ENCODE measurements around the gene HES6.

HES6 gene

DNA sequence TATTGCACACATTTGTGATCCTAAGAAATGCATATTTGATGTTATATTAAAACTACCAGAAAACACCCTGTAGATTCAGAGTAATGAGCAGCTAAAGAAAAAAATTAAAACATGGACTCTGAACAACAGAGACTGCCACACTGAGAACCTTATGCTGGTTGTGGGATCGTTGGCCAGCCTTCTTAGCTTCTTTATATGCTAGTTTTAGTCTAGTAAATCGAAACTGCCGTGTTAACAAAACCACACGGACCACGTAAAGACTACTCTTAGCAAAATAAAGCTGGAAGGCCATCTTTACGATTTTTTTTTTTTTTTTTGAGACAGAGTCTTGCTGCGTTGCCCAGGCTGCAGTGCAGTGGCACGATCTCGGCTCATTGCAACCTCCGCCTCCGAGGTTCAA is 25.8 kb upstream of the HES6 start:
- Histone ChIP-seq H3K9ac (ENCODE audit: low read length) (peak overlapping the region; percentile 64), H3K79me2 (ENCODE audit: low read length) (peaks cover 11% of the 10 kb centered on the region; the same call in 1 of the 2 replicates), H2AFZ (ENCODE audit: low read length) (no peak overlapping the region), H3K4me2 (ENCODE audit: low read depth, low read length) (peak overlapping the region; percentile 66), H3K9me3 (replicated peaks; ENCODE audit: insufficient read depth, low read length) (no peaks in the 10 kb centered on the region), H4K20me1 (ENCODE audit: insufficient read depth, low read length) (no peaks in the 10 kb centered on the region), H3K4me3 (ENCODE audit: low read length) (peak overlapping the region; percentile 9; the same call in 1 of the 2 replicates), H3K36me3 (replicated peaks; ENCODE audit: insufficient read depth, low read length) (no peaks in the 10 kb centered on the region), H3K9me2 (replicated peaks; ENCODE audit: insufficient read depth, low read length) (no peaks in the 10 kb centered on the region), H3K27me3 (replicated peaks; ENCODE audit: insufficient read depth, low read length) (no peaks in the 10 kb centered on the region), H3F3A (ENCODE audit: insufficient read depth, low read length) (peaks cover 49% of the 10 kb centered on the region), H3K27ac (ENCODE audit: low read length) (peak overlapping the region; percentile 96), H3K4me1 (ENCODE audit: low read length) (peaks cover 70% of the 10 kb centered on the region)
- TF ChIP-seq EZH2 (optimal IDR thresholded peaks at IDR 0.05; ENCODE audit: low read depth, low read length) (no peak), CTCF (IDR thresholded peaks at IDR 0.05; ENCODE audit: low read length) (no peak), EZH2phosphoT487 (IDR thresholded peaks at IDR 0.05; ENCODE audit: low read length) (no peak)
- peak; percentile 93 for DNase-seq

GRCh38 chr2:238264072-238264460 is 24.2 kb upstream of the HES6 start:
- no peak for DNase-seq
- peak overlapping the region; percentile 96 for H3K27ac ChIP-seq (ENCODE audit: low read length)
- H3K9ac ChIP-seq (ENCODE audit: low read length) = peak overlapping the region; percentile 64; the same call in 1 of the 2 replicates
- no peaks in the 10 kb centered on the region for H4K20me1 ChIP-seq (ENCODE audit: insufficient read depth, low read length)
- H2AFZ ChIP-seq (ENCODE audit: low read length) = no peak overlapping the region
- H3K79me2 ChIP-seq (ENCODE audit: low read length) = peaks cover 13% of the 10 kb centered on the region; the same call in 1 of the 2 replicates
- peak overlapping the region; percentile 66; the same call in 1 of the 2 replicates for H3K4me2 ChIP-seq (ENCODE audit: low read depth, low read length)
- H3K36me3 ChIP-seq (replicated peaks; ENCODE audit: insufficient read depth, low read length) = no peaks in the 10 kb centered on the region
- no peaks in the 10 kb centered on the region for H3K27me3 ChIP-seq (replicated peaks; ENCODE audit: insufficient read depth, low read length)
- no peak for TF ChIP-seq EZH2phosphoT487 (IDR thresholded peaks at IDR 0.05; ENCODE audit: low read length)
- TF ChIP-seq CTCF (IDR thresholded peaks at IDR 0.05; ENCODE audit: low read length) = no peak
- no peak for TF ChIP-seq EZH2 (optimal IDR thresholded peaks at IDR 0.05; ENCODE audit: low read depth, low read length)
- H3F3A ChIP-seq (ENCODE audit: insufficient read depth, low read length) = peaks cover 64% of the 10 kb centered on the region
- peaks cover 83% of the 10 kb centered on the region for H3K4me1 ChIP-seq (ENCODE audit: low read length)
- no peaks in the 10 kb centered on the region for H3K9me2 ChIP-seq (replicated peaks; ENCODE audit: insufficient read depth, low read length)
- H3K4me3 ChIP-seq (ENCODE audit: low read length) = no peak overlapping the region
- no peaks in the 10 kb centered on the region for H3K9me3 ChIP-seq (replicated peaks; ENCODE audit: insufficient read depth, low read length)

GRCh38 chr2:238263204-238264071 is 23.6 kb upstream of the HES6 start:
- Histone ChIP-seq H3K27ac (ENCODE audit: low read length) (peak overlapping the region; percentile 96), H3K9me2 (replicated peaks; ENCODE audit: insufficient read depth, low read length) (no peaks in the 10 kb centered on the region), H3K9ac (ENCODE audit: low read length) (peak overlapping the region; percentile 64; the same call in 1 of the 2 replicates), H3K9me3 (replicated peaks; ENCODE audit: insufficient read depth, low read length) (no peaks in the 10 kb centered on the region), H2AFZ (ENCODE audit: low read length) (no peak overlapping the region), H4K20me1 (ENCODE audit: insufficient read depth, low read length) (no peaks in the 10 kb centered on the region), H3K4me3 (ENCODE audit: low read length) (no peak overlapping the region), H3K4me1 (ENCODE audit: low read length) (peaks cover 90% of the 10 kb centered on the region), H3K36me3 (replicated peaks; ENCODE audit: insufficient read depth, low read length) (no peaks in the 10 kb centered on the region), H3K79me2 (ENCODE audit: low read length) (peaks cover 13% of the 10 kb centered on the region; the same call in 1 of the 2 replicates), H3K4me2 (ENCODE audit: low read depth, low read length) (0 out of 2 replicates have a peak overlapping the region, but pooled peaks have one; percentile 66), H3F3A (ENCODE audit: insufficient read depth, low read length) (peaks cover 70% of the 10 kb centered on the region), H3K27me3 (replicated peaks; ENCODE audit: insufficient read depth, low read length) (no peaks in the 10 kb centered on the region)
- DNase-seq = peak; percentile 93
- no peak for TF ChIP-seq EZH2 (optimal IDR thresholded peaks at IDR 0.05; ENCODE audit: low read depth, low read length)
- no peak for TF ChIP-seq EZH2phosphoT487 (IDR thresholded peaks at IDR 0.05; ENCODE audit: low read length)
- TF ChIP-seq CTCF (IDR thresholded peaks at IDR 0.05; ENCODE audit: low read length) = peak; percentile 77

All from MM.1S (cell line).